Keratinocyte (primary cell): ENCODE results near the gene TLR6. TPM values are rescaled to one million over a fixed set of nuclear protein-coding genes. Genes with fewer than 3 reads are reported as not detected.

Experiments used
- DNase-seq: peaks from one replicate; pipeline ENCODE4 v3.0.0-alpha.2; 2011; ENCODE audit warnings: low read depth, missing footprints, low spot score
- FAIRE-seq: peaks from 2 replicates; lab custom pipeline; 2011; peaks lifted over from hg19 to GRCh38; lab: Jason Lieb, UNC
- H2AFZ ChIP-seq: 2 replicates; pipeline ENCODE4 v1.6.0; 2012; ENCODE audit warnings: low read length, control low read depth, inconsistent platforms; ENCODE audit not compliant: control insufficient read depth
- H3K27ac ChIP-seq: 2 replicates; pipeline ENCODE4 v1.5.1; 2011; ENCODE audit warnings: low read length; ENCODE audit not compliant: control insufficient read depth, insufficient read depth
- H3K27me3 ChIP-seq: 3 replicates; pipeline ENCODE4 v1.6.0; 2011; ENCODE audit warnings: low read length; ENCODE audit not compliant: control insufficient read depth, insufficient read depth; ENCODE audit errors: extremely low read depth
- H3K36me3 ChIP-seq, 2 experiments: 2 replicates in 1 of 2; 3 replicates in 1 of 2; pipeline ENCODE4 v1.5.1; 2011; ENCODE audit warnings: low read length in 2 of 2, mild to moderate bottlenecking in 1 of 2; ENCODE audit not compliant: control insufficient read depth in 2 of 2, insufficient read depth in 2 of 2; ENCODE audit errors: extremely low read depth in 1 of 2
- H3K4me1 ChIP-seq: 3 replicates; pipeline ENCODE4 v1.5.1; 2011; ENCODE audit warnings: low read length; ENCODE audit not compliant: control insufficient read depth, insufficient read depth; ENCODE audit errors: extremely low read depth
- H3K4me2 ChIP-seq: 3 replicates; pipeline ENCODE4 v1.6.0; 2011; ENCODE audit warnings: low read depth, low read length; ENCODE audit not compliant: control insufficient read depth, insufficient read depth; ENCODE audit errors: extremely low read depth
- H3K4me3 ChIP-seq, 3 experiments: fragments of 200-600 bp in 1 of 3; sonication (generic) in 1 of 3; 2 replicates in 2 of 3; 3 replicates in 1 of 3; pipeline ENCODE4 v1.5.1; 2011 to 2016; ENCODE audit warnings: low read length in 3 of 3, mild to moderate bottlenecking in 3 of 3, control low read depth in 2 of 3, inconsistent platforms in 1 of 3, low read depth in 1 of 3, mixed read lengths in 1 of 3, mixed run types in 1 of 3, moderate library complexity in 1 of 3; ENCODE audit not compliant: control insufficient read depth in 2 of 3, insufficient read depth in 2 of 3; ENCODE audit errors: extremely low read depth in 1 of 3
- H3K79me2 ChIP-seq: 2 replicates; pipeline ENCODE4 v1.6.0; 2012; ENCODE audit warnings: low read length; ENCODE audit not compliant: control insufficient read depth, insufficient read depth
- H3K9ac ChIP-seq: 3 replicates; pipeline ENCODE4 v1.6.0; 2011; ENCODE audit warnings: low read length; ENCODE audit not compliant: control insufficient read depth, insufficient read depth; ENCODE audit errors: extremely low read depth
- H3K9me1 ChIP-seq: 3 replicates; pipeline ENCODE4 v1.6.0; 2011; ENCODE audit warnings: low read length; ENCODE audit not compliant: control insufficient read depth, insufficient read depth; ENCODE audit errors: extremely low read depth
- H3K9me3 ChIP-seq: 2 replicates; pipeline ENCODE4 v1.5.1; 2012; ENCODE audit warnings: low read depth, low read length; ENCODE audit not compliant: control insufficient read depth
- H4K20me1 ChIP-seq: 3 replicates; pipeline ENCODE4 v1.6.0; 2011; ENCODE audit warnings: low read length; ENCODE audit not compliant: control insufficient read depth, insufficient read depth; ENCODE audit errors: extremely low read depth
- EZH2 ChIP-seq: IDR thresholded peaks from one replicate; pipeline ENCODE4 v1.6.1; 2012; ENCODE audit warnings: inconsistent platforms, mild to moderate bottlenecking, low read length, moderate library complexity
- dilution Hi-C: fragments of 300-500 bp; cut with MboI; formaldehyde crosslinking; loops from one replicate; pipeline ENCODE4 v1.7.0; 2020; ENCODE audit warnings: low sequenced_read_pairs; ENCODE audit not compliant: extremely low pct_ligation_motif_present
- polyA plus RNA-seq, 5 experiments: library from polyadenylated mRNA; depleted of rRNA in 3 of 5; stranded (reverse) in 3 of 5; stranded (forward) in 1 of 5; unstranded in 1 of 5; fragments of >200 nt; gene quantifications; 1 replicate in 1 of 5; 2 replicates in 3 of 5; 3 replicates in 1 of 5; pipeline versions ENCODE4 v1.2.1 to v1.2.3, GENCODE V29; 2011 to 2012; ENCODE audit warnings: missing spikeins in 2 of 5, low read depth in 1 of 5, low replicate concordance in 1 of 5
- TF ChIP-seq, protein P1 (sequence below), 3 experiments: IDR thresholded peaks in 1 of 3; conservative IDR thresholded peaks in 1 of 3; optimal IDR thresholded peaks in 1 of 3; 2 replicates in 2 of 3; 3 replicates in 1 of 3; pipeline versions ENCODE3 to v1.5.1; 2011; ENCODE audit warnings: low read length in 3 of 3, mild to moderate bottlenecking in 3 of 3, moderate library complexity in 2 of 3, control low read depth in 1 of 3, inconsistent platforms in 1 of 3; ENCODE audit not compliant: insufficient read depth in 2 of 3; ENCODE audit errors: extremely low read depth in 1 of 3

Gene TLR6
- polyA plus RNA-seq, 1 donor (not counting 4 experiments of a cell fraction or from before 2014, with no cell fraction given) = 1.3 TPM

DNA sequence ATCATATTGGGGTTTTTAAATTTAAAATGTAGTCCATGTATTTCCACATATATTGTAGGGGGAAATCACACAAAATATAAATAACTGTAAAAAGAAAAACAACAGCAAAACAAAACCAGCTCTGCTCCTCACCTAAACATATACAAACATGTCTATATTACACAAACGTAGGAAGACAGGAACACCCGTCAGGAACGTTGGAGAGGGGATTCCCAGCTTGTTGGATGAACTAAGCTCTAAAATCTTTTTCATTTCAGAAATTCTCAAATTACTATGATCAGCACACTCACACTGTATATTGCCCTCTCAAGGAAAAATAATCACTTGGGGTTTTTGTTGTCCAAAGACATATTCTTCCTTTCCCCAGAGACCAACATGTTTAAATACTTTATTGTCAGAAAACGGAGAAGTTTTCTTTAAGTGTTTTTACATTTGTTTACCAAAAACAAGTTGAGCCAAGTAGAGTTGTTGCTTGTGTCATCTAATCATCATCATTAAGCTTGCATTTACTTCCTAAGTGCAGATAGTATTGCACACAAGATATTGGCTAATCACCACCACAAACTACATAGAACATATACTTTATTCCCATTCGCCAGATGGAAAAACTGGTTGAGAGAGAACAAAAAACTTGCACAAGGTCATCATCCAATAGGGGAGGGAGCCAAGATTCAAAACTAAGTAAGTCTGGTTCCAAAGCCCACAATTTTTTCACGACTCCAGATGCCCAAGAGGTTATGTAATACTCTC, 71.4 kb downstream of the TLR6 start:
- Histone ChIP-seq H3K9me3 (no peaks in the 10 kb centered on the region), H3K4me1 (peaks cover 6% of the 10 kb centered on the region), H3K79me2 (no peaks in the 10 kb centered on the region), H3K9ac (no peak overlapping the region), H3K27ac (no peak overlapping the region), H3K27me3 (no peaks in the 10 kb centered on the region), H2AFZ (peak overlapping the region; percentile 14), H3K4me2 (no peak overlapping the region), H4K20me1 (no peaks in the 10 kb centered on the region), H3K9me1 (no peaks in the 10 kb centered on the region), H3K36me3 (no peaks in the 10 kb centered on the region), H3K4me3 (no peak overlapping the region)
- TF ChIP-seq, protein P1, sequence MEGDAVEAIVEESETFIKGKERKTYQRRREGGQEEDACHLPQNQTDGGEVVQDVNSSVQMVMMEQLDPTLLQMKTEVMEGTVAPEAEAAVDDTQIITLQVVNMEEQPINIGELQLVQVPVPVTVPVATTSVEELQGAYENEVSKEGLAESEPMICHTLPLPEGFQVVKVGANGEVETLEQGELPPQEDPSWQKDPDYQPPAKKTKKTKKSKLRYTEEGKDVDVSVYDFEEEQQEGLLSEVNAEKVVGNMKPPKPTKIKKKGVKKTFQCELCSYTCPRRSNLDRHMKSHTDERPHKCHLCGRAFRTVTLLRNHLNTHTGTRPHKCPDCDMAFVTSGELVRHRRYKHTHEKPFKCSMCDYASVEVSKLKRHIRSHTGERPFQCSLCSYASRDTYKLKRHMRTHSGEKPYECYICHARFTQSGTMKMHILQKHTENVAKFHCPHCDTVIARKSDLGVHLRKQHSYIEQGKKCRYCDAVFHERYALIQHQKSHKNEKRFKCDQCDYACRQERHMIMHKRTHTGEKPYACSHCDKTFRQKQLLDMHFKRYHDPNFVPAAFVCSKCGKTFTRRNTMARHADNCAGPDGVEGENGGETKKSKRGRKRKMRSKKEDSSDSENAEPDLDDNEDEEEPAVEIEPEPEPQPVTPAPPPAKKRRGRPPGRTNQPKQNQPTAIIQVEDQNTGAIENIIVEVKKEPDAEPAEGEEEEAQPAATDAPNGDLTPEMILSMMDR (optimal IDR thresholded peaks at IDR 0.05 in 1 of 3, IDR thresholded peaks at IDR 0.05 in 1 of 3, conservative IDR thresholded peaks at IDR 0.05 in 1 of 3; ENCODE audit: extremely low read depth in 1 of 3, insufficient read depth in 2 of 3, low read length in 3 of 3) = no peak
- no peak for TF ChIP-seq EZH2
- DNase-seq (no peak), FAIRE-seq (no peak)
- dilution Hi-C loops = no loop called here

DNA sequence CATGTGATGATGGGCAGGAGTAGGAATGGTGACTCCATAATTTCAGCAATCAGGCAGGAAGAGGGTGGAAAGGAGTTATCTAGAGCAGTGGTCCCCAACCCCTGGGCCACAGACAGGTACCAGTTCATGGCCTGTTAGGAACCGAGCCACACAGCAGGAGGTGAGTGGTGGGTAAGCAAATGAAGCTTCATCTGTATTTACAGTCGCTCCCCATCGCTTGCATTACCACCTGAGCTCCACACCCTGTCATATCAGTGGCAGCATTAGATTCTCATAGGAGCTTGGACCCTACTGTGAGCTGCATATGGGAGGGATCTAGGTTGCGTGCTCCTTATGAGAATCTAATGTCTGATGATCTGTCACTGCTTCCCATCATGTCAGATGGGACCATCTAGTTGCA, 72.5 kb downstream of the TLR6 start:
- Histone ChIP-seq H2AFZ (no peak overlapping the region), H3K27me3 (no peaks in the 10 kb centered on the region), H3K79me2 (no peaks in the 10 kb centered on the region), H3K4me1 (peaks cover 6% of the 10 kb centered on the region), H3K4me3 (no peak overlapping the region), H3K27ac (no peak overlapping the region), H3K9ac (no peak overlapping the region), H3K9me1 (no peaks in the 10 kb centered on the region), H3K4me2 (no peak overlapping the region), H3K36me3 (no peaks in the 10 kb centered on the region), H4K20me1 (no peaks in the 10 kb centered on the region), H3K9me3 (no peaks in the 10 kb centered on the region)
- dilution Hi-C loops = no loop called here
- no peak for DNase-seq
- no peak for TF ChIP-seq EZH2
- TF ChIP-seq, protein P1 (optimal IDR thresholded peaks at IDR 0.05 in 1 of 3, IDR thresholded peaks at IDR 0.05 in 1 of 3, conservative IDR thresholded peaks at IDR 0.05 in 1 of 3; ENCODE audit: extremely low read depth in 1 of 3, insufficient read depth in 2 of 3, low read length in 3 of 3) = no peak
- FAIRE-seq = no peak
